GDM1 (cell line): ENCODE data around the gene CPLX3.

Experiments
- DNase-seq: peaks from one replicate; lab custom pipeline; 2025; lab: John Stamatoyannopoulos, UW

CPLX3 gene

DNA sequence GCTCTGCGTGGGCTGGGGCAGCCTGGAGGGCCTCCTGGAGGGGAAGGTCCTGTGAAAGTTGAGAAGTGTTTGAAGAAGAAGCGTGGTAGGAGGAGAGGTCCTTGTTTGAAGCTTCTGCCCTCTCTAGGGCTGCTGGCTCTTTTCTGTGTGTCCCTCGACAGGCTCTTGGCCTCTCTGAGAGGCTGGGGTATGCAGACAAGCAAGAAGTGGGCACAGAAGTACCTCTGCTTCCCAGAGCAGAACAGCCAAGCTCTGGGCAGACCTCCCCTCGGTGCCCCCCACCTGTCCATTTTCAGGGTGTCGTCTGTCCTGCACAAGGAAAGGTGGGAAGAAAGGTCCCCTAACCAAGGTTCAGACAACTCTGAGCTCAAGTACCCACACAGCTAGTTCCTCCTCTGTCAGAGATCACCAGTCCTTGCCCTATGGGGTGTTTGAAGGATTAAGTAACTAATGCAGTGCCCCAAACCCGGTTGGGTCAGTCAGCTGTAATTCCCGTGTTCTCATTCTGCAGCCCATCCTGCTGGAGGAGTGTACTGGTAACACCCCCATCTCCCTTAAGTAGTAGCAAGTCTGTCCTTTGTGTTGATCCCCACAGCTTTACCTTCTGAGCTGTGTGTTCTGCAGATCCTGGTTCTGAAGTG, 38.3 kb upstream of the CPLX3 start:
- DNase-seq: no peak

DNA sequence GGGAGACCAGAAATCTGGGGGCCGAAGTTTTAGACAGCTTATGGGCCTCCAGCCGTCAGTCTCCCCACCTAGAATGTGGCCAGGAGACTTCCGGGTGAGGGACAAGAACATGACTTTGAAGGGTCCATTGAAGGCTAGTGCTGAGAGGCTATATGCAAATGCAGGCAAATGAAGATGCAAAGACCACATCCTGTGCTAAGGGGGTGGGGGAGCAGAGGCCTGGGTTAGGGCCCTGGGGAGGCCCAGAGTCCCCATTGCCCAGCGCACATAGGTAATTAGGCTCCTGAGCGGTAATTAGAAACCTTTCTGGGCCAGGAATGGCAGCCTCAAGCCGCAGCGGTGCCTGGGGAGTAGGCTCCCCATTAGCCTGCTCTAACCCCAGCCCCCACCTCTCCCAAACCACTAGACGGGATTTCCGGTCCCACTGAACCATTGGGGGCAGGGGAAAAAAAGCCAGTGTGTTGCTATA, 37.7 kb upstream of the CPLX3 start:
- DNase-seq: no peak

DNA sequence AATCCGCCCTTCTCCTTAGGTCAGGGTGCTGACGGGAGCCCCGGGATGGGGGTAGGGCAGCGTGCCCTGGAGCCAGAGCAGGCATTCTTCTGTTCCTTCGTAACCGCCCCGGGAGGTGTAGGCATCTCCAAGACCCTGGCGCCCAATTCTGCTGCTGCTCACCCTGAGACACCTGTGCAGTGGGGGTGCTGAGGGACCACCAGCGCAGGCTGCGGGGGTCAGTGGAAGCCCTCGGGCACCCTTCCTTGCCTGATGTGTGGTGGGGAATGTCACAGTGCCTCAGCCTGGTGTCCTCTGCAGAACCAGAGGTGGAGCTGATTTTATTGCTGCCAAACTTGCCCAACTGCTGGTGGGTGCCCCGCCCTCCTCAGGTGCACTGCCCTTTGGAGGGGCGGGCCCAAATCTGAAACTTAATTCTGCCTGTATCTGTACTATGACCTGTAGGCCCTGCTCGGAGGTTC, 37.2 kb upstream of the CPLX3 start:
- no peak for DNase-seq

DNA sequence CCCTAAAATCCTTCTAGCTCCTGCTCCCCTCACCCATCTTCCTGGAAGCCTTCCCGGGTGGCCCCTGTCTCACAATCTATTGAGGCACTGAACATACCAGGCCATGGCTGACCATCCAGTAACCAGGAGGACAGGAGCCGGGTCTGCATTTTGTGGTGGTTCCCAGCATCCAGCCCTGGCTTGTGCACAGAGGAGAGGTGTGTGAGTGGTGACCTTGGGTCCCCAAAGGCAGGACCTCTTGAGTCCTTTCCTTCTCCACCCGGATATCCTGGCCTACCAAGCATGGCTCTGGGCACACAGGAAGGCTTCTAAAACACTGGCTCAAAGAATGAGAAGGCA, 36.7 kb upstream of the CPLX3 start:
- no peak for DNase-seq

DNA sequence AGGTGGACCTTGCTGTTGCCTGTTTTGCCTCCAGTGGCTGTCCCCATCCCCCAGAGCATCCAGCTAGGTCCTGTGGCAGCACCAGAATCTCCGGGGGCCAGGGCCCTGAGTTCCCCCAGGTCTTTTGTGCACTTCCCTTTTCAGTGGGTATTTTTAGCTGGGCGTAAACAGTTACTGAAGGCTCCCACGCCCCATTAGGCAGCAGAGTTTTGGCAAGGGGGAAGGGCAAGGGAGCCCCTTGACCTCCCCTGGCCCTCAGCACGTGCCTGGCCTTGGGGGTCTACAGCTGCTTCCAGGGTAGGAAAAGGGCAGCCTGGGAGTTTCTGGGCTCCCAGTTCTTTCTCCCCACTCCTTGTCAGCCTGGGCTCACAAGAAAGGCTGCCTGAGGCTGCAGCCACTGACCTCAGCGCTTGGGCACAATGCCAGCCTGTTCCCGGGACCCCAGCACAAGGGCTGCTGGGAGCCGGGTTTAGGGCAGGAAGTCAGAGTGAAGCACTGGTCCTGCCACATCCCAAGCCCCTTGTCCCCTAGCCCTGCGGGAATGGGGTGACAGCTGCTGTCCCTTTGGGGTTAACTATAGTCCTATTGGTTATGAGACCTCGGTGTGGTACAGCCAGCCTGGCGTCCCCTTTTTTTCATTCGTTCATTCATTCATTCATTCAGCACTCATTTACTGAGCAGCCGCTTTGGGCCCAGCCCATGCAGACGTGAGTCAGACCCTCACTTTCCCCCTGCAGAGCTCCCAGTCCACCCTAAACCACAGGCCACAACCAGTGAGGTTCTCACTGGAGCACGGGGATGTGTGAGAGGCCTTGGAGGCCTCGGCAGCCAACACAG, 36.1 kb upstream of the CPLX3 start:
- DNase-seq: peak; percentile 66

DNA sequence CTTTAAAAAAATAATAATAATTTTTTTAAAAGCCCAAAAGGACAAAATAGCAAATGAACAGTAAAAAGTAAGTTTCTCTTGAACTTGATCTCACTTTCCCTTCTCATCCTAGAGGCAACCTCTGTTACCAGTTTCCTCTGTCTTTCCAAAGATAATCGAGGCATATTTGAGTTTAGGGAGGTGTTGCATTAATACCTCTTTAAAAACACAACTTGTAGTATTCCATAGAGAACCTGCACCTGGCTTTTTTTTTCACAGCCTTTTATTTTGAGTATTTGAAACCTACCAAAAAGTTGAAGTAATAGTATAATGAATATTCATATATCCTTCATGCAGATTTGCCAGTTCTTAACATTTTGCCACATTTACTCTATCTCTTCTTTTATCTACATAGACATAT, 35.4 kb upstream of the CPLX3 start:
- DNase-seq: no peak

DNA sequence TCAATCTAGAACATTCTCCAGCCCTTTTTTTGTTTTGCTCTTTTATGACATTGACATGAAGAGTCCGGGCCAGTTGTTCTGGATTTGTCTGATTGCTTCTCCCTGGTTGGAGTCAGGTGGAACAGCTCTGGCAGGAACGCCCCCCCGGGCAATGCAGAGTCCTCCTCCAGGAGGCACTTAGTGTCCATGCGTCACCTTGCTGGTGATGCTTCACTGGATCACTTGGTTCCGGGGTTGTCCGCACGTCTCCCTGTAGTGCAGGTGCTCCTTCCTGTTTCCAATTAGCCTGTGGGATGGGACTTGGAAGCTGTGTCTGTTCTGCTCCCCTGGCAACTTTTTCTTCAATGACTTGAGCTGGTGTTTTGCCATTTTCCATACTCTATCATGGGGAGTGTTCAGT, 34.8 kb upstream of the CPLX3 start:
- DNase-seq: no peak

DNA sequence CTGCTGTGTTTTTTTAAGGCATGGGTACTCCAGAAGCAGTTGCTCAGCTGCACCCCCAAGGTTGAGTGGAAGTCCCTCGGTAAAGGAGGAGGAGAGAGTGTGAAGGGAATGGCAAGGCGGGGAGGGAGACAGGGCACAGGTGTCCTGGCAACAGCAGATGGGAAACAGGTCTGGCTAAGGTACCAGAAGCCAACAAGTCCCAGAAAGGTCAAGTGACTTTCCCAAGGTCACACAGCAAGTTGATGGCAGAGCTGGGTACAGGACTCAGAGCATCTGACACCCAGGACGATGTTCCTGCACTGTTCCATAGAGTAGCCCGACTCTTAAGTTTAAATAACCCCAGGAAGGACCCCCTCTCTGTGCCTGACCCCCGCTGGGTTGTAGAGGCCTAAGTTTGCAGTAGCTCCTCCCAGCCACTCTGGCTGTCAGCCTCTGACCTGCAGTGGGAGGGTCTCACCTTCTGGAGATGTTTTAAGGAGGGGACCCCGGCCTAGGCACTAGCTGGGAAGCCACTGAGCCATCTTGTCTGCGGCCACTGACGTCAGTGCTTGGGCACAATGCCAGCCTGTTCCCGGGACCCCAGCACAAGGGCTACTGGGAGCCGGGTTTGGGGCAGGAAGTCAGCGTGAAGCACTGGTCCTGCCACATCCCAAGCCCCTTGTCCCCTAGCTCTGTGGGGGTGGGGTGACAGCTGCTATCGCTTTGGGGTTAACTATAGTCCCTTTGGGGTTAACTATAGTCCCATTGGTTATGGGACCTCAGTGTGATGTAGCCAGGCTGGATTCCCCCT, 34.0 kb upstream of the CPLX3 start:
- no peak for DNase-seq

DNA sequence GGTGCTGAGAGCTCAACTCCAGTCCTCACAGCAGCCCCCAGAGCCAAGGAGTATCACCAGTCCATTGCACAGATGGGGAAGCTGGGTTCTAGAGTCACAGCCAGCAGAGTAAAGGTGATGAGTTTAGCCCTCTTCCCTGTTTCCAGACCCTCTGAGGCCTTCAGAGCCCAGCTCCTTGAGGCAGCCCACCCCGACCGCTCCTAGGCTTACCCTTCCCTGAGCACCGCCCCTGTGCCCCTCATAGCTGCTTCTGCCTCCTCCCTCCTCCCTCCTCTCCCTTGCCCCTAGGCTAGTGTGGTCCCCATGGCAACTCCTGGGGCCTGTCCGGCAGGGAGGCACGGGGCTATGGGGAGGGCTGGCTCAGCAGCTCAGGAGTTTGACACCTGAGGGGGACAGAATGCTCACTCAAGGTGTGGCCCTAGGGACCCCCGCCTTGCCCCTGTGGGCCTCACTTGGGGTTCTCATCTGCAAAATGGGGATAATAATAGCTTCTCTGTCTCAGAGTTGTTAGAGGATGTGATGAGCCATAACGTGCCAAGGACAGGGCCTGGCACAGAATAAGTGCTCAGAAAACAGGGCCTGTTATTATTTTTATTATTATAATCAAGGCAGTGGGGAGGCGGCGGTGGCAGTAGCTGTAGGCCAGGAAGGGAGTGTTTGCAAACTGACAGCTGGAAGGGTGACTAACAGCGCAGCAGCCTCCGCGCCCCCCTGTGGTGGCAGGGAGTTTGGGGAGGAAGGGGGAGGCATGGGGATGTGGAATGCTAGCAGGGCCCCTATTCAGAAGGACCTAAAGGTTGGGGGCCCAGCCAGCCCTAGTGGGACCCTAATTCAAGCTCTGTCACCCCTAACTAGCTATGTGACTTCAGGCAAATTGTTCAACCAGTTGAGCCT, 33.0 kb upstream of the CPLX3 start:
- DNase-seq: peak; percentile 27

DNA sequence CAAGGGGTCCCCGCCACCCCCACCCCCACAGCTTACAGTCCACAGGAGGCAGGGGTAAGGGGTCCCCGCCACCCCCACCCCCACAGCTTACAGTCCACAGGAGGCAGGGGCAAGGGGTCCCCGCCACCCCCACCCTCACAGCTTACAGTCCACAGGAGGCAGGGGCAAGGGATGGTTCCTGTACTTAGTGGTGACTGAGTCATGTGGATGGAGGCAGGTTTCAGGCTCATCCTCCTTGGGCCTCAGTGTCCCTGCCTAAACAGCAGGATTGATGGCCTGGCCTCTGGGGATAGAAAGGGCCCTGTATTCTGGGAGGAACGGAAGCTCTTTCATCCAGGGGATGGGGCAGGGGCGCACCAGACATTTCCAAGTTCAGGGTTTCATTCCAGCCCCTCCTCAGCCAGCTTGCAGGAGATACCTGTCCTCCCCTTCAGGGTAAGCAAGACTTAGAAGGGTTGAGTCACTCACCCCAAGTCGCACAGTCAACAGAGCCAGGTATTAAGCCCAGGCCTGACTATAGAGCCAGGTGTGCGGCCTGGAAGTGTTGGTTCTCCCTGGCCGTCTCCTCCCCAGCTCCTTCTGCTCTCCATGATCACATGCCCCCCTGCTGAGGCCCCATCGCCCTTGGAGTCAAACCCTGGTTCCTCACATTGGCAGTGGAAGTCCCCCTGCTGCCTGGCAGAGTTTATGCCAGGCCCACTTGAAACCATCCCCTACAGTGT, 32.0 kb upstream of the CPLX3 start:
- no peak for DNase-seq

DNA sequence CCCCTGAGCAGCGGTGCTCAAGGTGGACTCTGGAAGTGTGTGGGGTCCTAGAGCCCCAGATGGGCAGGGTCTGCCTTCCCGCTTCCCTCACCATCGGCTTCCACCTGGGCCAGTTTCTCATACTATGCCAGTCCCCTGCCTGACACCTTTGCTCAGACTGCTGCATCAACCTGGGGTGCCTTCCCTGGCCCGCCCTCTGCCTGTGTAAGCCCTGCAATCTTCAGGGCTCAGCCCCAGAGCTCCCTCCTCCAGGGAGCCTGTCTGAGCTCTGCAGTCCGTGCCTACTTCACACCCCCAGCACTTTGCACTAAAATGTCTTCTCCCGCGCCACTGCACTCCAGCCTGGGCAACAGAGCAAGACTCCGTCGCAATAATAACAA, 31.5 kb upstream of the CPLX3 start:
- no peak for DNase-seq

DNA sequence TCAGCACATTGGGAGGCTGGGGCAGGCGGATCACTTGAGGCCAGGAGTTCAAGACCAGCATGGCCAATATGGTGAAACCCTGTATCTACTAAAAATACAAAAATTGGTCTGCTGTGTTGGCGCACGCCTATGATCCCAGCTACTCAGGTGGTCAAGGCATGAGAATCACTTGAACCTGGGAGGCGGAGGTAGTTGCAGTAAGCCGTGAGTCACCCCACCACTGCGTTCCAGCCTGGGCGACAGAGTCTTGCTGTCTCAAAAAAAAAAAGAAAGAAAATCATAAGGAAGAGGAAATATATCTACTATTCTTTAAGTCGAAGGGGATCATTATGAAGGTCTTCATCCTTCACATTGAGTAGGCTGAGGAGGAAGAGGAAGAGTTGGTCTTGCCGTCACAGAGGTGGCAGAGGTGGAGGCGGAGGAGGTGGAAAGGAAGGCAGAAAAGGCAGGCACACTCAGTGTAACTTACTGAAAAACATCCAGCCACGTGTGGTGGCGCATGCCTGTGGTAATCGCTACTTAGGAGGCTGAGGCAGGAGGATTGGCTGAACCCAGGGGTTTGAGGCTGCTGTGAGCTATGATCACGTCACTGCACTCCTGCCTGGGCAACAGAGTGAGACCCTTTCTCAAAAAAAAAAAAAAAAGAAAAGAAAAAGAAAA, 30.3 kb upstream of the CPLX3 start:
- DNase-seq: no peak

DNA sequence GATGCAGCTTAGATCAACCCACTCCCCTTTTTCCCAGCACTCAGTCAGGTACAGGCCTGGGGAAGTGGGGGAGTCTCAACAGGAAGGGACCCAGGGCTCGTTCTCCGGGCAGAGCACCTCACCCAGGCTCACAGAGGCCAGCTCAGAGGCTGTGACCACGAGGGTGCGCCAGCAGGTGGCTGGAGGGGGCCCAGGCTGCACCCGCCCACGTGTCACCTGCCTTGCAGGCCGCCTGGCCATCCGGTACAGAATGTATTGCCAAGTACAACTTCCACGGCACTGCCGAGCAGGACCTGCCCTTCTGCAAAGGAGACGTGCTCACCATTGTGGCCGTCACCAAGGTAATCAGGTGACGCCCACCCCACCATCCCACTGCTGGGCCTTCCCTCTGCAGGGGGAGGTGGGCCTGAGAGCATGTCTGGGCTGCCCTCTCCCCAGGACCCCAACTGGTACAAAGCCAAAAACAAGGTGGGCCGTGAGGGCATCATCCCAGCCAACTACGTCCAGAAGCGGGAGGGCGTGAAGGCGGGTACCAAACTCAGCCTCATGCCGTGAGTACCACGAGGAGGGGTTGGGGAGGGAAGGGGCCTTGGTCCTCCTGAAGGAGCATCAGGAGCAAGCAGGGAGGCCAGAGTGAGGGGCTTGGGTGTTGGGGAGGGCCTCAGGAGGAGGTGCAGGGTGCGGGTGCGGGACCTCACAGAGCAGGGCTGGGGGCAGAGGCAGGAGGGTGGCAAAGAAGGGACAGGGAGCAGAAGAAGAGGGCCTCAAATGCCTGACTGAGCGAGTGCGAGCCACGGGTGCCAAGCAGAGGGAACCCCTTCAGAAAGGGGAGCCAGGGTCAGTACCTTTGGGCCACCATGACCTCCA, 27.8 kb upstream of the CPLX3 start:
- DNase-seq: no peak

DNA sequence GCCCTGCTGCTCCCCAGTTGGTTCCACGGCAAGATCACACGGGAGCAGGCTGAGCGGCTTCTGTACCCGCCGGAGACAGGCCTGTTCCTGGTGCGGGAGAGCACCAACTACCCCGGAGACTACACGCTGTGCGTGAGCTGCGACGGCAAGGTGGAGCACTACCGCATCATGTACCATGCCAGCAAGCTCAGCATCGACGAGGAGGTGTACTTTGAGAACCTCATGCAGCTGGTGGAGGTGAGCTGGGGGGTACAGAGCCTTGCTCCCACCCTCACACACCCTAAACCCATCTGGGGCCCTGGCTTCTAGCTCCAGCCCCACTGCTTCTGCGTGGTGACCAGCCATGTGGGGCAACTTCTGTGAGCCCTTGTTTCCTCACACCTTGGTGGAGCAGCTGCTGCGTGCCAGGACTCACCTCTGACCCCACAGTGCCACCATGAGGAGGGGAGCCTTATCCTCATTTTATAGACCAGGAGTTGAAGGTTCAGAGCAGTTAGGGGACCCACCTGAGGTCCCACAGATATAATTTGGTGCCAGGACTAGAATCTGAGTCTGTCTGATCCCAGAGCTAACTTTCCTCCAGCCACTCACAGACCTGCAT, 27.1 kb upstream of the CPLX3 start:
- no peak for DNase-seq

DNA sequence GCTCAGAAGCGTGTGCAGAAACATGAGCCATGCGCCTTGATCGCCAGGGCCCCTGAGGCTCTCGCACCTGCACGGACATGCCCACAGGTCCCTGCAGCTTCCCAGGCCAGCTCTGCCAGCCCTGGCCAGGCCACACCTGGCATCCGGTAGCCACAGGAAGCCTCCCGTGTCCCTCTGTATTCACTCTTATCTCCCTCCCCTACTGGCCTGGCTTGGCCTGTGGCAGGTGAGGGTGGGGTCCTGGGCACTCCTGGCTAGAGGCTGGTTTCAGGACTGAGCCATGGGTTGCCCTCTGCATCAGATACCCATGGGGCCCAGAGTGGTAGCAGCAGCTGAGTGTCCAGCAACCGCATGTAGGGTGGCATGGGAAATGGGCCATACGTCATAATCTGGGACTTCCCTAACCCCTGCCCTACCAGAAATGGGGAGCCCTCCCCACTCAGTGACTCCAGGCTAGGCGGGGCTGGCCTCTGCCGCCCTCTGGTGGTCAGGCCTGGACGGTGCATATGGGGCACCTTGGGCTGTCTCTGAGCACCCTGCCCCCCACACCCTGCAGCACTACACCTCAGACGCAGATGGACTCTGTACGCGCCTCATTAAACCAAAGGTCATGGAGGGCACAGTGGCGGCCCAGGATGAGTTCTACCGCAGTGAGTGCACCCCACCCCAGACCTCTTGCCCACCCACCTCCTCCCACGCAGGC, 26.4 kb upstream of the CPLX3 start:
- DNase-seq: peak; percentile 64

DNA sequence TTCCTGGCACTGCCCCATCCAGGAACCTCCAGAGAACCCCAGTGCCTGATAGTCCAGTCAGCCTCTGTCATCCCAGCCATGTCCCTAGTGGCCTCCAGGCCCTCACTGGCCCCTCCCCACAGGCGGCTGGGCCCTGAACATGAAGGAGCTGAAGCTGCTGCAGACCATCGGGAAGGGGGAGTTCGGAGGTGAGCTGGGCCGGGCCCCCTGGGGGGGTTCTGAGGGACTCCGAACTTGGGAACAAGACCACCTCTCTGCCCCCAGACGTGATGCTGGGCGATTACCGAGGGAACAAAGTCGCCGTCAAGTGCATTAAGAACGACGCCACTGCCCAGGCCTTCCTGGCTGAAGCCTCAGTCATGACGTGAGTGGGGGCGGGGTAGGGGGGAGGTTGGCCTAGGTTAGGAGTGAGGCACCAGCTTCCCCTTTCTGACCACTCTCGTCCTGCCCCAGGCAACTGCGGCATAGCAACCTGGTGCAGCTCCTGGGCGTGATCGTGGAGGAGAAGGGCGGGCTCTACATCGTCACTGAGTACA, 25.8 kb upstream of the CPLX3 start:
- DNase-seq: no peak

DNA sequence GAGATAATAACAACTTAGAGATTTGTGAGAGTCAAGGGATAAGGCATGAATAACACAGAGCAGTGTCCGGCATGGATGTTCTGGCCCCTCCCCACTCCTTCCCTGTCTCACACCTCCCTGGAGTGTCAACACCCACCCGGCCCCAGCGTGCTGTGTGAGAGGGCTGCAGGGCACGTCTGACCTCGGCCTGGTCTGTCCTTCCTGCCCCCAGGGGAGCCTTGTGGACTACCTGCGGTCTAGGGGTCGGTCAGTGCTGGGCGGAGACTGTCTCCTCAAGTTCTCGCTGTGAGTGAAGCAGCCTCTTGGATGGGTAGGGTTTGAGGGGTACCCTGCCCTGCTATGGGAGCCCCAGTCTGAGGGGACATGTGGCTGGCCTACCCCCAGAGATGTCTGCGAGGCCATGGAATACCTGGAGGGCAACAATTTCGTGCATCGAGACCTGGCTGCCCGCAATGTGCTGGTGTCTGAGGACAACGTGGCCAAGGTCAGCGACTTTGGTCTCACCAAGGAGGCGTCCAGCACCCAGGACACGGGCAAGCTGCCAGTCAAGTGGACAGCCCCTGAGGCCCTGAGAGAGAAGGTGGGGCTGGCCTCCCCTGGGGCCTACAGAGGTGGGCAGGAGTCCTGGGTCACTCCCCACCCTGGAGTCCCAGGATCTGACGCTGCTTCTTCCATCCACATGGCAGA, 25.0 kb upstream of the CPLX3 start:
- no peak for DNase-seq

DNA sequence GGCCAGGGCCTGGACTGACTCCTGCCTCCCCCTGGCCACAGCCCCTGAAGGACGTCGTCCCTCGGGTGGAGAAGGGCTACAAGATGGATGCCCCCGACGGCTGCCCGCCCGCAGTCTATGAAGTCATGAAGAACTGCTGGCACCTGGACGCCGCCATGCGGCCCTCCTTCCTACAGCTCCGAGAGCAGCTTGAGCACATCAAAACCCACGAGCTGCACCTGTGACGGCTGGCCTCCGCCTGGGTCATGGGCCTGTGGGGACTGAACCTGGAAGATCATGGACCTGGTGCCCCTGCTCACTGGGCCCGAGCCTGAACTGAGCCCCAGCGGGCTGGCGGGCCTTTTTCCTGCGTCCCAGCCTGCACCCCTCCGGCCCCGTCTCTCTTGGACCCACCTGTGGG, 24.1 kb upstream of the CPLX3 start:
- no peak for DNase-seq
